ENCODE measurements around the gene TPSG1. TPM values are rescaled to one million over a fixed set of nuclear protein-coding genes. Genes with fewer than 3 reads are reported as not detected.

The TPSG1 gene
- total RNA-seq, 2 donors from 2014 or later = not detected

DNA sequence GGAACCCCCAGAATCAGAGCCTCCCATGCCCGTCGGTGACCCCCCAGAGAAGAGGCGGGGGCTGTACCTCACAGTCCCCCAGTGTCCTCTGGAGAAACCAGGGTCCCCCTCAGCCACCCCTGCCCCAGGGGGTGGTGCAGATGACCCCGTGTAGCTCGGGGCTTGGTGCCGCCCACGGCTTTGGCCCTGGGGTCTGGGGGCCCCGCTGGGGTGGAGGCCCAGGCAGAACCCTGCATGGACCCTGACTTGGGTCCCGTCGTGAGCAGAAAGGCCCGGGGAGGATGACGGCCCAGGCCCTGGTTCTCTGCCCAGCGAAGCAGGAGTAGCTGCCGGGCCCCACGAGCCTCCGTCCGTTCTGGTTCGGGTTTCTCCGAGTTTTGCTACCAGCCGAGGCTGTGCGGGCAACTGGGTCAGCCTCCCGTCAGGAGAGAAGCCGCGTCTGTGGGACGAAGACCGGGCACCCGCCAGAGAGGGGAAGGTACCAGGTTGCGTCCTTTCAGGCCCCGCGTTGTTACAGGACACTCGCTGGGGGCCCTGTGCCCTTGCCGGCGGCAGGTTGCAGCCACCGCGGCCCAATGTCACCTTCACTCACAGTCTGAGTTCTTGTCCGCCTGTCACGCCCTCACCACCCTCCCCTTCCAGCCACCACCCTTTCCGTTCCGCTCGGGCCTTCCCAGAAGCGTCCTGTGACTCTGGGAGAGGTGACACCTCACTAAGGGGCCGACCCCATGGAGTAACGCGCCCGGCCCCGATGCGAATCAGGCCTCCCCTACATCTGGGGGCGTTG, 4.0 kb downstream of the TPSG1 start:
- Histone ChIP-seq H3K9ac (ENCODE audit: extremely low read depth, low read length, poor library complexity, severe bottlenecking) (no peak overlapping the region), H3K27ac (ENCODE audit: low read depth, low read length) (no peak overlapping the region), H3K4me3 (ENCODE audit: low read length) (no peak overlapping the region), H3K9me3 (ENCODE audit: control insufficient read depth, low read length) (no peaks in the 10 kb centered on the region), H3K27me3 (ENCODE audit: control insufficient read depth, insufficient read depth, low read length, poor library complexity, severe bottlenecking) (no peaks in the 10 kb centered on the region), H3K36me3 (ENCODE audit: control insufficient read depth, insufficient read depth, low read length) (no peaks in the 10 kb centered on the region), H3K4me1 (ENCODE audit: control insufficient read depth, insufficient read depth, low read length) (no peaks in the 10 kb centered on the region)
- TF ChIP-seq, protein P1, sequence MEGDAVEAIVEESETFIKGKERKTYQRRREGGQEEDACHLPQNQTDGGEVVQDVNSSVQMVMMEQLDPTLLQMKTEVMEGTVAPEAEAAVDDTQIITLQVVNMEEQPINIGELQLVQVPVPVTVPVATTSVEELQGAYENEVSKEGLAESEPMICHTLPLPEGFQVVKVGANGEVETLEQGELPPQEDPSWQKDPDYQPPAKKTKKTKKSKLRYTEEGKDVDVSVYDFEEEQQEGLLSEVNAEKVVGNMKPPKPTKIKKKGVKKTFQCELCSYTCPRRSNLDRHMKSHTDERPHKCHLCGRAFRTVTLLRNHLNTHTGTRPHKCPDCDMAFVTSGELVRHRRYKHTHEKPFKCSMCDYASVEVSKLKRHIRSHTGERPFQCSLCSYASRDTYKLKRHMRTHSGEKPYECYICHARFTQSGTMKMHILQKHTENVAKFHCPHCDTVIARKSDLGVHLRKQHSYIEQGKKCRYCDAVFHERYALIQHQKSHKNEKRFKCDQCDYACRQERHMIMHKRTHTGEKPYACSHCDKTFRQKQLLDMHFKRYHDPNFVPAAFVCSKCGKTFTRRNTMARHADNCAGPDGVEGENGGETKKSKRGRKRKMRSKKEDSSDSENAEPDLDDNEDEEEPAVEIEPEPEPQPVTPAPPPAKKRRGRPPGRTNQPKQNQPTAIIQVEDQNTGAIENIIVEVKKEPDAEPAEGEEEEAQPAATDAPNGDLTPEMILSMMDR (conservative IDR thresholded peaks at IDR 0.05) = no peak
- Mint-ChIP-seq H3K36me3 (ENCODE audit: low read depth) (peaks cover 8% of the 10 kb centered on the region), H3K4me3 (no peak overlapping the region), H3K27me3 (ENCODE audit: insufficient read depth) (peaks cover 2% of the 10 kb centered on the region), H3K4me1 (no peaks in the 10 kb centered on the region), H3K9me3 (no peaks in the 10 kb centered on the region), H3K27ac (no peak overlapping the region)
- no peak for DNase-seq
- 92% methylated on average over 32 to 48 of the region's 48 CpGs for WGBS, 2 experiments (ENCODE audit: insufficient coverage in 1 of 2, insufficient read length in 1 of 2)

DNA sequence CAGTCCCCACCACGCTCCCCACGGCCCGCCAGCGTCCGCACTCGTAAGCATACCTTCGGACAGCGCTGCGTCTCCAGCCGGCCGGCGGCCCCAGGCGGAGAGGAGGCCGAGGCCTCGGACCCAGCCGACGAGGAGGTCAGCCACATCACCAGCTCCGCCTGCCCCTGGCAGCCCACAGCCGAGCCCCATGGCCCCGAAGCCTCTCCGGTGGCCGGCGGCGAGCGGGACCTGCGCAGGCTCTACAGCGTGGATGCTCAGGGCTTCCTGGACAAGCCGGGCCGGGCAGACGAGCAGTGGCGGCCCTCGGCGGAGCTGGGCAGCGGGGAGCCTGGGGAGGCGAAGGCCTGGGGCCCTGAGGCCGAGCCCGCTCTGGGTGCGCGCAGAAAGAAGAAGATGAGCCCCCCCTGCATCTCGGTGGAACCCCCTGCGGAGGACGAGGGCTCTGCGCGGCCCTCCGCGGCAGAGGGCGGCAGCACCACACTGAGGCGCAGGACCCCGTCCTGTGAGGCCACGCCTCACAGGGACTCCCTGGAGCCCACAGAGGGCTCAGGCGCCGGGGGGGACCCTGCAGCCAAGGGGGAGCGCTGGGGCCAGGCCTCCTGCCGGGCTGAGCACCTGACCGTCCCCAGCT, 4.9 kb downstream of the TPSG1 start:
- H3K4me3 ChIP-seq (ENCODE audit: low read length) = no peak overlapping the region
- H3K36me3 Mint-ChIP-seq (ENCODE audit: low read depth) = peaks cover 8% of the 10 kb centered on the region
- no peaks in the 10 kb centered on the region for H3K9me3 ChIP-seq (ENCODE audit: control insufficient read depth, low read length)
- H3K27me3 ChIP-seq (ENCODE audit: control insufficient read depth, insufficient read depth, low read length, poor library complexity, severe bottlenecking) = no peaks in the 10 kb centered on the region
- no peak overlapping the region for H3K27ac Mint-ChIP-seq
- no peaks in the 10 kb centered on the region for H3K36me3 ChIP-seq (ENCODE audit: control insufficient read depth, insufficient read depth, low read length)
- TF ChIP-seq, protein P1 (conservative IDR thresholded peaks at IDR 0.05) = no peak
- WGBS, 2 experiments (ENCODE audit: insufficient coverage in 1 of 2, insufficient read length in 1 of 2) = 93 to 94% methylated on average over 16 to 55 of the region's 55 CpGs
- no peak for DNase-seq
- H3K9ac ChIP-seq (ENCODE audit: extremely low read depth, low read length, poor library complexity, severe bottlenecking) = no peak overlapping the region
- H3K4me1 Mint-ChIP-seq = no peaks in the 10 kb centered on the region
- H3K27me3 Mint-ChIP-seq (ENCODE audit: insufficient read depth) = no peaks in the 10 kb centered on the region
- H3K4me3 Mint-ChIP-seq = no peak overlapping the region
- no peaks in the 10 kb centered on the region for H3K9me3 Mint-ChIP-seq
- no peak overlapping the region for H3K27ac ChIP-seq (ENCODE audit: low read depth, low read length)
- no peaks in the 10 kb centered on the region for H3K4me1 ChIP-seq (ENCODE audit: control insufficient read depth, insufficient read depth, low read length)

GRCh38 chr16:1218930-1219611, 6.0 kb downstream of the TPSG1 start:
- Mint-ChIP-seq H3K27me3 (ENCODE audit: insufficient read depth) (no peaks in the 10 kb centered on the region), H3K9me3 (no peaks in the 10 kb centered on the region), H3K27ac (no peak overlapping the region), H3K4me3 (no peak overlapping the region), H3K36me3 (ENCODE audit: low read depth) (peaks cover 8% of the 10 kb centered on the region), H3K4me1 (no peaks in the 10 kb centered on the region)
- no peaks in the 10 kb centered on the region for H3K9me3 ChIP-seq (ENCODE audit: control insufficient read depth, low read length)
- H3K27me3 ChIP-seq (ENCODE audit: control insufficient read depth, insufficient read depth, low read length, poor library complexity, severe bottlenecking) = no peaks in the 10 kb centered on the region
- 92 to 93% methylated on average over 11 to 24 of the region's 24 CpGs for WGBS, 2 experiments (ENCODE audit: insufficient coverage in 1 of 2, insufficient read length in 1 of 2)
- H3K36me3 ChIP-seq (ENCODE audit: control insufficient read depth, insufficient read depth, low read length) = no peaks in the 10 kb centered on the region
- H3K4me3 ChIP-seq (ENCODE audit: low read length) = no peak overlapping the region
- no peak overlapping the region for H3K27ac ChIP-seq (ENCODE audit: low read depth, low read length)
- H3K9ac ChIP-seq (ENCODE audit: extremely low read depth, low read length, poor library complexity, severe bottlenecking) = no peak overlapping the region
- no peak for DNase-seq
- TF ChIP-seq, protein P1 (conservative IDR thresholded peaks at IDR 0.05) = no peak
- no peaks in the 10 kb centered on the region for H3K4me1 ChIP-seq (ENCODE audit: control insufficient read depth, insufficient read depth, low read length)

All from endodermal cell (in vitro differentiated cells).